NCI-H2196 (cell line): ENCODE data around the gene SLCO3A1.

Experiments used
- DNase-seq: peaks from one replicate; lab custom pipeline; 2025; ENCODE audit not compliant: unreplicated experiment; lab: John Stamatoyannopoulos, UW

SLCO3A1 gene

DNA sequence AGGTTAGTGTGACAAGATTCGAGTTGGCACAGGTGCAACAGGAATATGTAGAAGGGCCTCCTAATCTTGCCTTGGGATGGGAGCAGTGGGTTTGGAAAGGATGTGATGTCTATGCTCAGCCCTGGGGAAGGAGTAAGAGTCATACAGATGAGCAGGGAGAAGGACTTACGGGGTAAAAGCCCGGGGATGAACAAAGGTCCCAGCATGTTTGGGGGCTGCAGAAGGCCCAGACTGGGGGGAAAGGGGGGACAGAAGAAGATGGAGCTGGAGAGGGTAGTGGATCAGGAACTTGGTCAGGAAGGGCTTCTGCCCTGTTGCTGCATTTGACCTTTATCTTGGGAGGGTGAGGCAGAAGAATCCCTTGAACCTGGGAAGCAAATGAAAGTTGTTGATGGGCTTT is 300.1 kb downstream of the SLCO3A1 start:
- no peak for DNase-seq

DNA sequence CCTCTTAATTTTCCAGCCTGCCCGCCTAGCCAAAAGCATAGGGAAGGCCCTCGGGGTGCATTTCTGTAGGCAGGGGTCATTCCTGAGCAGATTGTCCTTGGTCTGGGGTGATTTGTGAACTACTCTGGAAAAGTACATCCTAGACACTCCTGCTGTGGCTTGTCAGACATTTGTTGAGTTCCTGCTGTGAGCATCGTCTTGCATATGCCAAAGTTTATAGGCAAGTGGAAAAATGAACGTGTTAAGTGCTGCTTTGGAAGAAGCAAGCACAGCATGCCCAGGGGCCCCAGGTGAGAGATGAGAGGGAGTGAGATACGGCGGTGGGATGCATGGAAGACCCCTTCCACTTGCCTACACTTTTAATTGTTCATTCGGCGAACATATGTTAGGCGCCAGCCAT is 302.4 kb downstream of the SLCO3A1 start:
- DNase-seq, result no peak

DNA sequence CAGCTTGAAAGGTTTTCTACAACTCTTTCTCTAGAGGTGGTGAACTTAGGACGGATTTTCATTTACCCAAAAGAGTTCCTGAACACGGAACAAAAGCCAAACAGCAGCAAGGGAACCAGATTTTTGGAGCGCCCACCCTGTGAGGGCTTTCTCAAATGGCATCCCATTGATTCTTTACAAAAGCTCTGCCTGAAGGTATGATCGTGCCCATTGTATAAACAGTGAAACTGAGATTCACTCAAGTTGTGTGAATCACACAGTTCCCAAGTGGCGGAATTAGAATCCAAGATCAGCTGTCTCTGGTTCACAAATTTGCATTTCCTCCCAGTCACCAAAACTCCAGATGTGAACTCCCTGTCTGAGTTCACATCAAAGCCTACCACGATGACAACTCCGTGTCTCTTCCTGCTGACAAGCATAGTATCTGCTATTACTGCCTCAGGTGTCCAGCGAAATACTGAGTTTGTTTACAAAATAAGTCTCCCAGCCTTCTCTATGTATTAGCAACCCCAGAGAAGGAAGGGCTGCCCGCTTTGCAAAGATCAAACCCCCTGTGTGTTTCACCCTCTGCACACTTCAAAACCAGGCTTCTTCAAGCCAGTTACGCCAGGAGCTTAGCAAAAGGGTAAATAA is 304.3 kb downstream of the SLCO3A1 start:
- no peak for DNase-seq

DNA sequence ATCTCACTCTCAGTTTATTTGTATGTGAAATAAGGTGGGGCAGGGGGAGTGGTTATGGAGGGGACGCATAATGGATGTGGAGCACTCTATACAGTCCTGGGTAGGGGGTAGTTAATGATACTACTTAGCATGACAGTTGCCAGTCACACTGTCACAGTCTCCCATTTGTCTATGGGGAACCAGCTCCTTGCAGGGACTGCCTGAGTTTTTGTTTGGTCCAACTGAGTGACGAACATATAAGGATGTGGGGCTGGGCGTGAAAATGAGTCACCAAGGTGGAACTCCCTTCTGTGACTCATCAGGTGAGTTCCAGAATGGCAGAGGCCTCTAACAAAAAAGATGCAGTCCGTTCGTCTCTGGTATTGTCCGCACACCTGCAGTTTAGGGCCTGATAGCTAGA is 304.9 kb downstream of the SLCO3A1 start:
- no peak for DNase-seq

DNA sequence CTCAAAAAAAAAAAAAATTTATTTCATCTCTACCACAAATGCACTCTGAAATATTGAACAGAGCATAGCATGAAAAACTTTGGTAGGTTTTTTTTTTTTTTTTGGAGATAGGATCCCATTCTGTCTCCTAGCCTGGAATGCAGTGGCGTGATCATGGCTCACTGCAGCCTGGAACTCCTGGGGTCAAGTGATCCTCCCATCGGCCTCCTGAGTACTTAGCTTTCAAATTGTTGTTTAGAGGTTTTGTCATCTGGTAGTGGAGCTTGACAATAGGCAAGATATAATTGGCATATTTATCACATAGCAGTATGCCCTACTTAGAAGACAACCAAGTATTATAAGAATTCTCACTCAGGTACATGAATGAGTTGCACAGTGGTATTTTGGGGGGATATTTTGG is 306.0 kb downstream of the SLCO3A1 start:
- no peak for DNase-seq

DNA sequence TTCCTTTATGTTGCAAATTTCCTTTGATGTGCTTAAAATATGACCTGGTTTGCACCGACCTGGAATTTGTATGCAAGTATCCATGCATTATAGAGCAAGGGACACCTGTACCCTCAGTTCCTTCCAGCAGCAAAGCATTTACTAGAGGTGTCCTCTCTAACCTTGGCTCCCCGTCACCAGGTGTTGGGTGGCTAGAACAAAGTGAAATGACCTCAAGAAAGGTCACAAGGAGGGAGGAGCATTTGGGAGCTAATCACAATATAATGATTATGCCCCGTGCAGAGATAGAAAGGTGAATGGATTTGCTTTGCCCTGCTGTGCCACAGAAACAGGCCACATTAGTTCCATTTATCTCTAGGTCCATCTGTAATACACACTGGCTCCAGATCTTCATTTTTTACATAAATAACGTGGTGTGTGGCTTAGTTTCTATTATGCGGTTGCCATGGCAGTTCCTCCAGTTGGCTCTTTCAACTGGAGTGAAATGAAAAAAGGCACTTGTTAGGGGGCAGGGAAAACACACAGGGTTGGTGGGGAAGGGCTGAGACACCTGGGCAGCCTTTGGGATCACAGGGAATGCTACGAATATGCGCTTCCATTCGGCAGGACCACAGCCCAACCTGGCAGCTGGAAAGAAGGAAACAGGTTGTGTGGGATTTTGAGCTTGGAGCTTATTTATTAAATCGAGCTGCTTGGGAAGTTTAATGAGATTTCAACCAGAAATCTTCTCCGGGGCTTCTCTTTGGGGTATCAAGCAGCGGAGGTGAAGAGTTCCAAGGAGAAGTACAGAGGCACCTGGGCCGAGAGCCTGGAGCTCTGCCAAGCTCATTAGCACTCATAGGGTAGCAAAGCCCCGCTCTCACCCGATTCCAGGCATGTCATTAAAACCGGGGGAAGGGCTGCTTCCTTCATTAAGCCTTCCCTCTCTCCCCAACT is 306.7 kb downstream of the SLCO3A1 start:
- no peak for DNase-seq

DNA sequence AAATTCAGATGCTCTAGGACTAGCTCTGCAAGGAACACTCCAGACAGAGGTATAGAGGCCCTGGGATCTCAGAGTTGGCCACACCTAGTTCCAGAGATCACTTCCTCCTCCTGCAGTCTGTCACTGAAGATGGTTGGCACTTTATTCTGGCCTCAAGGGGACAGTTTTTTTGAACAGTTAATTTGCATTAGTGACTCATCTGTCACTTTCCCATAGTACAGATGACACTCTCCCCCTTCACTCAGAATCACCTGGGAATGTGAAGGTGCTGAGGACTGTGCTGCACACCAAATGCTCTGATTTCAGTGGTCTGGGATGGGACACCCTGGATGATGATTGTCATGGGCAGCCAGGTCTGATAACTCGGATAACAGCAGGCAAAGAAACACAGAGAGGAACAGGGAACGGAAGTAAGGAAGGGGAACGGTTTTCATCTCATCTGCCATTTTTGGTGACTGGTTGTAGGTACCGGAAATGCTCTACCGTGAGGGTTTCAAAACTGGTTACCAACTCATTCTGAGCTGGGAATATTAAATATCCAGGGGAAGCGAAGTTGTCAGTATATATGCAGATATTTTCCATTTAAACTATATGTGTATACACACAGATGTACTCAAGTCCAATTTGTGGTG is 307.6 kb downstream of the SLCO3A1 start:
- DNase-seq, result no peak

DNA sequence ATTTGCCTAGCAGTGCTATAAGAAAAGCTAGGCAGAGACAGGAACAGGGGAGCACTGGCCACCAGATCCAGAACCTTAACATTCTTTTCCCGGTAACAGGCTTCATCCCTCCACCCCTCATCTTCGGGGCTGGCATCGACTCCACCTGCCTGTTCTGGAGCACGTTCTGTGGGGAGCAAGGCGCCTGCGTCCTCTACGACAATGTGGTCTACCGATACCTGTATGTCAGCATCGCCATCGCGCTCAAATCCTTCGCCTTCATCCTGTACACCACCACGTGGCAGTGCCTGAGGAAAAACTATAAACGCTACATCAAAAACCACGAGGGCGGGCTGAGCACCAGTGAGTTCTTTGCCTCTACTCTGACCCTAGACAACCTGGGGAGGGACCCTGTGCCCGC is 309.1 kb downstream of the SLCO3A1 start:
- no peak for DNase-seq

DNA sequence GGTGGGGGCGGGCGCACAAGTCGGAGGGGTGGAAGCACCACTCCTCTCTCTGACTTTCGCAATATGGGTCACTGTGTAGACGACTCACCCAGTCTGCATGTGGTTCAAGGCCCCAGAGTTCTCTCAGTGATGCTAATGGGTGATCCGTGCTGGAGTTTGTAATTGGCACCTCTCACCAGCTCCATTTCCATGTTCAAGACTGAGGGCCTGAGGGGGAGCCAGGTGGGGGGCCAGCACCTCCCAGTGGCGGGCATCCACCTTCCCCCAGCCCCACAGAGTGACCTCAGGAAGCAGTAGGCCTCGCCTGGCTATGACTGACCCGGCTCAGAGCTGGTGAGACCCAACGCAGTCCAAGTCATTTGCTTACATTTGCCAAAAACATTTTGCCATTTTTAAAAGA is 310.1 kb downstream of the SLCO3A1 start:
- no peak for DNase-seq

DNA sequence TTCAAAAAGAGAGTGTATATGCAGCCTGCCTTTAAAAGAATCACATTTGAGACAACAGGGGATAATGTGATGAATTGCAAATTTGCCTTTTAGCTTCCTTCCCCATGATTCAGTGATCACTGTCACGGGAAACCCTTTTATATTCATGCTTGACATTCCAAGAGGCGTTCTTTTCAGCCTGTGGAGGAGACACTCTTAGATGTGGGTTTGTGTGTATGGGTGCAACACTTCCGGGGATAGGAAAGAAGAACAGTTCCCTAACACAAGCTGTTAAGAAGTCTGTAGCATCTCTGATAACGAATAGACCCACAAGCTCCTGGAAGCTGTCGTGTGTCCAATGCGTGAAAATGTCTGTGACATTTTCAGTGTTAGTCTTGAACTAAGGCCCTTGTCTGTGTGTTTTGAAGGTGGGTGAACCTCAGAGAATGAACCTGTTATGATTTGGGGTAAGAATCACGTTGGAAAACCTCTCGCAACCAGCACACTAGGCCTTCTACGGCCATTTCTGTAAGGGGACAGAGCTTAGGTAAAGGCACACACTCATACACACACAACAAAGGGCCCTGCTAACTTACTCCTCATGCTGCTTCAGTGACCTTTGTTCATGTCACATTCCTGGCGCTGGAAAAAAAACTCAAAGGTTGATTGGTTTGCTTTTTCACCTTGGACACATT is 311.0 kb downstream of the SLCO3A1 start:
- DNase-seq, result no peak

DNA sequence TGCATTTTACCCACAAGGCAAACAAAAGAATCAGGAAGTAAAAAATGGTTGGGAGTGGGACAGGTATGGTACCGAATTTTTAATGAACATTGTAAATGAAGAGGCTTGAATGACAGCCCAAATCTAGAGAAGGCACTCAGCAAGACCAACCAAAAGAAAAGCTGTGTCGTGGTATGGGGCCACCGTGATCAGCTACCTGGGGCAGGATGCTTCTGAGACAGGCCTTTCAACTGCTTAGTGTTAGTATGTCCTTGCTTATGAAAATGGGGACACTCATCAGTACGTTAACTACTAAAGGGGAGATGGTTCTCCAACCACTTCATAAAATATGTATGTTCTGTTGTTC is 311.5 kb downstream of the SLCO3A1 start:
- no peak for DNase-seq

DNA sequence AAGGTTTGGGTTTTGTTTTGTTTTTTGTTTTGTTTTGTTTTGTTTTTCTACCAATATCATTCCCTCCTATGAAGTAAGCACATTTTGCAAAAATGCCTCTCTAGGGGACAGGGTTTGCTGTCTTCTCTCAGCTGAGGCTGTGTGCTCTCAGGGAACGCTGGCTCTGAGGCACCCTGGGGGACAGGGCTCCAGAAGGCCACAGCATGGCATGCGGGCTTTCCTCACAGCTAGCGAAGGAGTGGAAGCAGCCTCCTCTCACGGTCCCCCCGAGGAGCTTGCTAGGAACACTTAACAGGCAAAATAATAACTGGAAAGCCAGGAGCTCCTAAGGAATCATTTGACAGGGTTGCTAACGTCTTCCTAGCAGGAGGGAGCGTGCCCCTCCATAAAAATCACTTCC is 312.5 kb downstream of the SLCO3A1 start:
- DNase-seq, result no peak

DNA sequence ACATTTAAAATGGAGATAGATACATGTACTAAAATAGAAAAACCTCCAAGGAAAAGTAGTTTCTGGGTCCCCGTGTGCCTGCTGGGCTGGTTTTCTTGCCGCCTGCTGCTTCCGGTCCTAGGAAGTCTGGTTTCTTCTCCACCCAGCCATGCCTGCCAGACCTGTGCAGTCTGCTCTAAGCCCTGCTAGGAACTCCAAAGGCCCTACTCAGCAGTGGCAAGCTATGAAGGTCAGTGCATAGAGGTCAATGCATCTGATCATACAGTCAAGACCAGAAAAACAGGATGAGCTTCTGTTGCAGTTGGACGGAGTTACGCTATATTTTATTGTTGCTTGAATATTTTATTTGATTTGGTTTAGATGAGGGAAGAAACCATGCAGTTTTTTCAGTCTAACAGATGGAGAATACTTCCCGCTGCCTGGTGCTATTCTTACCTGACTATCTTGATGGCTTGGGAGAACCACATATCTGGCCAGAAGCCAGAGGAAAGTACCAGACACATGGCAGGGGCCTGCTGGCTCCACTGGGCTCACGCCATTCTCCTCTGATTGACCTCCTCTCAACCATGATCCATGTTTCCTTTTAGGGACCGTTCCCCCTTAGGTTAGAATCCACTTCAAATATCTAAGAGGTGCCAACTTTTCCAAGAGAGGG is 313.4 kb downstream of the SLCO3A1 start:
- no peak for DNase-seq

DNA sequence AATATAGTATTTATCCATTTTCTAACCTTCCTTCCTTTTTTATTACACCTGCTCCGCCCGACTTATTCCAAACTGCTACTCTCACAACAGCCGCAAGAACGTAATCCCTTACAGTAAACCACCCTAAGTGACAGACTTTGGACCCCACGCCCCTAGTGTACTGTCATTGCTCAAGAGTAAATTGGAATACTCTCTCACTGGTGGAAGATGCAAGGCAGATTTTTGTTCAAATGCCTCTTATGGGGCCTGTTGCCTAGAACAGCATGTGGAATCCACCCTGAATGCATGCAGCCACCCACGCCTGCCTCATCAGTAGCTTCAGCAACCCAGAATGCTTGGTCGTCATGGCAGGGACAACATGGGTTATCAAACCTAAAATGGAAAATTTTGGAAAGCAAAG is 313.9 kb downstream of the SLCO3A1 start:
- no peak for DNase-seq

DNA sequence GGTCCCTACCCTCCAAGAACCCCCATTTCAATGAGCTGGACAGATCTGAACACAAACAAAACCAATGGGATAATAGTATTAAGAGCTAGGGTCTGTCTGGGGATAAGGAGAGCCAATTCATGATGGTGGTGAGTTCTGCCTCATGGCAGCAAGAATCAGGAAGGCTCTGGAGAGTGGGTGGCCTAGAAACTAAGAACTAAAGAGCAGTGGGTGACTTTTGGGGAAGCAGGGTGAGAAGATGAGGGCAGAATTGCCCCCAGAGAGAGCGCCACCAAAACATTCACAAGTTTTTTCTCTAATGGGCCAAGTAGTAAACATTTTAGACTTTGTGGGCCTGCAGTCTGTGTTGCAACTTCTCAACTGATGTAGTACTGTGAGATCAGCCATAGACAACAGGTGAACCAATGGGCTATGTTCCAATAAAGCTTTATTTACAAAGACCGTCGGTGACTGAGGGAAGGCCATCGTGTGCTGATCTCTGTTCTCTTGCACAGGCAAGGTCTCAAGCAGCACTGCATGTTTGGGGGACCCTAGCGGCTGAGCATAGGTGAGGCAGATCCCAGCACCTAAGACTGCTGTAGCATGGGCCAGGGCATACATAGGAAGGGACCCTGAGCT is 314.7 kb downstream of the SLCO3A1 start:
- DNase-seq, result no peak

DNA sequence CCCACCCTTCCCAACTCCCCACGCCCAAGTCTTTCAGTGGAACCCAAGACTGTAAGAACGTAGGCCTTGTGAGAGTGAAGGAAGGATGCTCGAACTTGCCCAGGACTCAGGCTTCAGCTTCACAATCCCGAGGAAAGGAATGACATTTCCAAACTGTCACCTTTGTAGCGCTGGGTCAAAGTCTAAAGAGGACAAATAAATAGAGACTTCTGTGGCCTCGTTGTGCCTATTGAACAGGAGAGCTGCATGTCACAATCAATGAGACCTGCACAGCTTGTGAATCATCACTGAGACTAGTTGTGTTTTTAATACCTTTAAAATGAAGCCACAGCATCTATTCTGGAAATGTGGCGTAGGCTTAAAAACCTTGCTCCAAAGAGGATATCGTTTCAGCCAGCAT is 317.4 kb downstream of the SLCO3A1 start:
- DNase-seq, result no peak

DNA sequence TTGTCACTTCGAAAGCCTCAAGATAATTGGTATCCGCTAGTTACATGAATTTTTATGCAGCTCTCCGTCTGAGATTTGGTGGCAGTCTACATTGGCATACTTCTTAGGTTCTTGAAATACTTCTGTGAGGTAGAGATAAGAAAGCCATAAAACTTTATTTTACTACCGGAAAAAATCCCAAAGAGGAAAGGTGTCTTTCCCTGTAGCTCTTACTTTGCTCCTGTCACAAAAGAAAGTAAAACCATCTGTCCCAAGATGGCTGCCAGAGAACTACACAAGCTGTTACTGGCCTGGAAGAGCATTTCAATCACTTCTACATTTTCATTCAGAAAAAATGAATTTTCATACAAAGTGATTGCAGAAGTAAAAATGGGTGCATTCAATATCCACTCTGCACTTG is 325.4 kb downstream of the SLCO3A1 start:
- DNase-seq, result no peak

DNA sequence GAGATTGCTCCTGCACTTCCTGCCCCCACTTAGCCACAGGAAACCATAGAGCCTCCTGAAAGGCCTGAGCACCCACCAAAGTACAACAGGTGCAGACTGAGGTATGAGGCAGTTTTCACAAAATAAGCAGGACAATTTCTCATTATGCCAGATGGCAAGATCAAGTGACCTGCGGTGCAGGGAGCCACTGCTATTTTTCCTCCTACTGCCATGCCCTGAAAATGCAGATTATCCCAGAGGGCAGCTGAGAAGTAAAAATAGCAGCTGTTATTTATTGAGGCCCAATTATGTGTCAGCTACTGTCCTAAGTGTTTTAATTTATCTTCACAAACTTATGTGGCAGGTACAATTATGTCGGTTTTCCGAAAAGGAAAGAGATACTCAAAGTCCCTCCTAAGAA is 330.6 kb downstream of the SLCO3A1 start:
- no peak for DNase-seq

DNA sequence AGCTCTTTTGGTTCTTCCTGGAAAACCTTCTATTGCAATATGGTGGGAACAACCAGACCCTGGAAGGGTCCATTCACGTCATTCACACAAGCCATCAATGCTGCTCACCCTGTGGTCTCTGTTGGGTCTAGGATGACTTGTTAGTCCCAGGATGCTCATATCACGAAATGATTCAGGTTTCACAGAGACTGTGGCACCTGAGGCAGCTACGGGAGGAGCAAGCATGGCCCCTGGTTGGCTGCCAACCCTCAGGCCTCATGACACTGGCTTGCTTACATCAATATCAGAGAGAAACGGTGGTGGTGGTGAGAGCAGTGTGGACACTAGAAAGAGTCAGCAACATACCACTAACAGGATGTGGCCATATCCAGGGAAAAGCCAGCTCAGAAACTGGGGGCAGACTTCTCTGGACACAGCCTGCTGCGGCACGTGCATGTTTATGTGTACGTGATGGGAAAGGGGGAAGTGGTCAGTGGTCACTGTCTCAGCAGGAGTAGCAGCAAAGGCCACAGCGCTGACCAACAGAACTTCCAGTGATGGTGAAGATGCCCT is 331.2 kb downstream of the SLCO3A1 start:
- no peak for DNase-seq

DNA sequence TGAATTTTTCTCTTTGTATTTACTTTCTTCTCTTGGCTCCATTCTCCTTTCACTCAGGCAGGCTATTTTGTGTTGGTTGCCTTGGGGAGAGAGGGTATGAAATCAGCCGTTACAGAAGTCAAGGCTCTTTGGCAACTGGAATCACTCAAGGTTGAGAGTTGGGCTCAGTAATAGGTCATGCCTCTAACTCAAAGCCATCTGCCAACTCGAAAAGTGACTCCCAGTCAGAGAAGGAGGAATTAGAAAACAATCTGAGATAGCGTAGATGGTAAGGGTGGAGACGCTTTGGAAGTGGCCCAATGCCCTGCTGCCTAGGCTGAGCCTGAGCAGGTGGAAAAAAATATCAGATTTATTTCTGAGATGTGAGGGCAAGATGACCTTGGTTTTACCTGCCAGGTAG is 334.5 kb downstream of the SLCO3A1 start:
- DNase-seq, result no peak
